Lung (tissue), 12 donors: ENCODE results near the gene FLOT1. TPM values are rescaled to one million over a fixed set of nuclear protein-coding genes. Genes with fewer than 3 reads are reported as not detected.

Experiments used
- ATAC-seq: fragments of 200-7000 bp; cut with Tn5 transposase; one replicate; pipeline ENCODE4 v1.9.1; 2020; ENCODE audit warnings: moderate number of reproducible peaks; ENCODE audit not compliant: insufficient read depth, low FRiP score
- DNase-seq, 3 donors: peaks; one replicate each; pipeline ENCODE4 v3.0.0-alpha.2; 2013 to 2017
- H3K27ac ChIP-seq, 2 donors: one replicate each; pipeline ENCODE4 v1.5.1; 2013; ENCODE audit warnings: mild to moderate bottlenecking in 2 of 2, moderate library complexity in 2 of 2, control low read depth in 1 of 2, inconsistent platforms in 1 of 2, low read depth in 1 of 2, low read length in 1 of 2
- H3K27me3 ChIP-seq, 3 donors: one replicate each; pipeline ENCODE4 v1.5.1; 2013; ENCODE audit warnings: low read length in 2 of 3; ENCODE audit not compliant: control insufficient read depth in 3 of 3, insufficient read depth in 3 of 3
- H3K36me3 ChIP-seq, 4 donors: one replicate each; pipeline ENCODE4 v1.5.1; 2013; ENCODE audit warnings: low read length in 4 of 4, mild to moderate bottlenecking in 1 of 4, moderate library complexity in 1 of 4; ENCODE audit not compliant: control insufficient read depth in 4 of 4, insufficient read depth in 4 of 4
- H3K4me1 ChIP-seq, 5 donors: one replicate each; pipeline ENCODE4 v1.5.1; 2013; ENCODE audit warnings: low read length in 5 of 5, mild to moderate bottlenecking in 2 of 5, moderate library complexity in 1 of 5; ENCODE audit not compliant: control insufficient read depth in 5 of 5, insufficient read depth in 5 of 5
- H3K4me3 ChIP-seq: one replicate; pipeline ENCODE4 v1.5.1; 2013; ENCODE audit warnings: mild to moderate bottlenecking, control low read depth, moderate library complexity
- H3K9ac ChIP-seq, 2 donors: one replicate each; pipeline ENCODE4 v1.5.1; 2013; ENCODE audit warnings: low read length in 2 of 2, control low read depth in 1 of 2; ENCODE audit not compliant: insufficient read depth in 1 of 2
- H3K9me3 ChIP-seq, 4 donors: one replicate each; pipeline ENCODE4 v1.5.1; 2013; ENCODE audit warnings: low read length in 3 of 4, mild to moderate bottlenecking in 1 of 4, moderate library complexity in 1 of 4; ENCODE audit not compliant: control insufficient read depth in 4 of 4, insufficient read depth in 3 of 4
- CTCF ChIP-seq: IDR thresholded peaks from 2 replicates; pipeline ENCODE4 v1.5.1; 2012; ENCODE audit warnings: mild to moderate bottlenecking; ENCODE audit errors: control extremely low read depth, extremely low read depth
- WGBS, 2 donors: extraction: QIAGEN DNeasy Blood & Tissue Kit; methylation state at CpG; one replicate each; pipeline ENCODE4 v1.1.7; 2013; 5-methylcytosine and 5-hydroxymethylcytosine counted together
- polyA plus RNA-seq, 2 donors: library from polyadenylated mRNA; stranded (reverse); fragments of 200-250 nt; gene quantifications; one replicate each; pipeline ENCODE4 v1.2.1, GENCODE V29; 2013
- total RNA-seq, 2 donors: library from RNA; depleted of rRNA in 1 of 2; stranded (reverse); fragments of >200 nt in 1 of 2; gene quantifications; one replicate each; pipeline ENCODE4 v1.2.1, GENCODE V29; 2014 to 2021
- donor health status: control.
- donor health status: control.
- donor health status: Bipolar disorder and iron deficiency.
- donor health status: healthy.
- donor health status: DM: yes; HTN: yes; CAD: no.

Gene FLOT1
- total and polyA plus RNA-seq, 4 donors, result 88.0 to 474 (median 188) TPM

- Histone ChIP-seq H3K9ac (no peak overlapping the region), H3K9me3 (no peaks in the 10 kb centered on the region), H3K36me3 (no peaks in the 10 kb centered on the region), H3K4me1 (peaks cover 2 to 16% (median 12%) of the 10 kb centered on the region in 5 donors), H3K27me3 (no peaks in the 10 kb centered on the region), H3K4me3 (no peak overlapping the region), H3K27ac (peak overlapping the region in 1 of 2 donors; percentile 53)
- DNase-seq (no peak), ATAC-seq (no peak)
- 86 to 92% methylated on average over 12 of the region's 12 CpGs for WGBS, 2 donors
- TF ChIP-seq CTCF, result no peak
Measured at GRCh38 chr6:30749554-30750378, 7.3 kb upstream of the FLOT1 start.

- H3K9me3 ChIP-seq, result no peaks in the 10 kb centered on the region
- H3K4me3 ChIP-seq, result no peak overlapping the region
- no peak for TF ChIP-seq CTCF
- H3K4me1 ChIP-seq, result peaks cover 5 to 20% (median 12%) of the 10 kb centered on the region in 5 donors
- no peaks in the 10 kb centered on the region for H3K27me3 ChIP-seq
- no peak for ATAC-seq
- 79 to 80% methylated on average over 8 of the region's 8 CpGs for WGBS, 2 donors
- DNase-seq, result no peak
- no peaks in the 10 kb centered on the region for H3K36me3 ChIP-seq
- no peak overlapping the region for H3K9ac ChIP-seq
- H3K27ac ChIP-seq, result peak overlapping the region in 1 of 2 donors; percentile 58
Measured at GRCh38 chr6:30748851-30749540, 6.5 kb upstream of the FLOT1 start.

GRCh38 chr6:30747902-30748769 is 5.6 kb upstream of the FLOT1 start:
- H3K27ac ChIP-seq, result peak overlapping the region in 1 of 2 donors; percentile 58
- H3K36me3 ChIP-seq, result no peaks in the 10 kb centered on the region
- no peak overlapping the region for H3K9ac ChIP-seq
- no peaks in the 10 kb centered on the region for H3K9me3 ChIP-seq
- WGBS, 2 donors, result 65 to 69% methylated on average over 6 of the region's 6 CpGs
- no peak overlapping the region for H3K4me3 ChIP-seq
- ATAC-seq (no peak), DNase-seq (no peak)
- no peaks in the 10 kb centered on the region for H3K27me3 ChIP-seq
- peaks cover 7 to 29% (median 12%) of the 10 kb centered on the region in 5 donors for H3K4me1 ChIP-seq
- TF ChIP-seq CTCF, result no peak
